Thyroid gland (tissue), 4 donors: ENCODE results near the gene LRRC3B. TPM values are rescaled to one million over a fixed set of nuclear protein-coding genes. Genes with fewer than 3 reads are reported as not detected.

Source experiments
- DNase-seq, 2 donors: peaks; one replicate each; pipeline ENCODE4 v3.0.0-alpha.2; 2019
- H3K27ac ChIP-seq, 3 donors: fragments of 200-600 bp; sonication (generic); 1 replicate in 2 of 3; 2 replicates in 1 of 3; pipeline ENCODE4 v1.5.1; 2016 to 2019; ENCODE audit warnings: mild to moderate bottlenecking in 1 of 3, moderate library complexity in 1 of 3
- H3K27me3 ChIP-seq: fragments of 200-600 bp; sonication (generic); one replicate; pipeline ENCODE4 v1.5.1; 2019
- H3K36me3 ChIP-seq, 2 donors: fragments of 200-600 bp; sonication (generic); one replicate each; pipeline ENCODE4 v1.5.1; 2016 to 2019
- H3K4me1 ChIP-seq, 2 donors: fragments of 200-600 bp; sonication (generic); one replicate each; pipeline ENCODE4 v1.5.1; 2017 to 2019
- H3K4me3 ChIP-seq, 3 donors: fragments of 200-600 bp; sonication (generic); replicated peaks in 1 of 3; 1 replicate in 2 of 3; 2 replicates in 1 of 3; pipeline ENCODE4 v1.5.1; 2016; ENCODE audit warnings: mild to moderate bottlenecking in 1 of 3
- H3K9me3 ChIP-seq: fragments of 200-600 bp; sonication (generic); one replicate; pipeline ENCODE4 v1.5.1; 2017
- CTCF ChIP-seq, 6 experiments: fragments of 200-600 bp in 3 of 6; fragments of 450-650 bp in 3 of 6; sonication (generic) in 3 of 6; IDR thresholded peaks; one replicate each; pipeline ENCODE4 v1.5.1; 2016 to 2019; ENCODE audit warnings: antibody characterized with exemption in 6 of 6, mild to moderate bottlenecking in 2 of 6, inconsistent platforms in 1 of 6, moderate library complexity in 1 of 6
- POLR2A ChIP-seq, 2 donors: fragments of 450-650 bp; IDR thresholded peaks; one replicate each; pipeline ENCODE4 v1.6.1; 2017; ENCODE audit warnings: antibody characterized with exemption in 2 of 2, mild to moderate bottlenecking in 2 of 2, moderate library complexity in 1 of 2
- WGBS, 2 donors: methylation state at CpG; one replicate each; pipeline ENCODE4 v1.1.5; 2017; 5-methylcytosine and 5-hydroxymethylcytosine counted together
- intact Hi-C: fragments of 100-400 bp; cut with DNase I; formaldehyde crosslinking; loops from one replicate; pipeline ENCODE4 v1.15.1; 2023
- total RNA-seq, 4 donors: library from RNA; depleted of rRNA; stranded (reverse); fragments of >200 nt; gene quantifications; one replicate each; pipeline ENCODE4 v1.2.3, GENCODE V29; 2016

The LRRC3B gene
- under 1 TPM in 1 of 4 donors, not detected in 3; under 0.01 TPM for total RNA-seq

GRCh38 chr3:26622621-26623418 lies at the start of gene LRRC3B:
LRRC3B (plus strand) TSS chr3:26622772; CDS start chr3:26709673, 86,901 bp downstream.
- Histone ChIP-seq H3K36me3 (no peaks in the 10 kb centered on the region), H3K27me3 (no peaks in the 10 kb centered on the region), H3K4me3 (no peak within 1 kb of the TSS), H3K9me3 (no peaks in the 10 kb centered on the region), H3K27ac (no peak within 1 kb of the TSS), H3K4me1 (peaks cover 14 to 17% of the 10 kb centered on the region in 2 donors)
- TF ChIP-seq POLR2A (IDR thresholded peaks at IDR 0.05) (no peak), CTCF (IDR thresholded peaks at IDR 0.05) (no peak)
- intact Hi-C loops, result no loop called here
- peak; percentile 13 to 23 for DNase-seq
- 1 to 3% methylated on average over 22 to 23 of the region's 72 CpGs for WGBS, 2 donors

GRCh38 chr3:26574766-26575165 lies 47.8 kb upstream of the LRRC3B start:
- no peak overlapping the region for H3K4me3 ChIP-seq
- no peak overlapping the region for H3K27ac ChIP-seq
- no peaks in the 10 kb centered on the region for H3K36me3 ChIP-seq
- TF ChIP-seq POLR2A (IDR thresholded peaks at IDR 0.05), result no peak
- no peak for TF ChIP-seq CTCF (IDR thresholded peaks at IDR 0.05)
- H3K27me3 ChIP-seq, result no peaks in the 10 kb centered on the region
- DNase-seq, result no peak
- H3K9me3 ChIP-seq, result no peaks in the 10 kb centered on the region
- H3K4me1 ChIP-seq, result no peaks in the 10 kb centered on the region
- intact Hi-C loops, result no loop called here

- TF ChIP-seq POLR2A (IDR thresholded peaks at IDR 0.05) (no peak), CTCF (IDR thresholded peaks at IDR 0.05) (no peak)
- H3K4me3 ChIP-seq, result no peak overlapping the region
- no peaks in the 10 kb centered on the region for H3K36me3 ChIP-seq
- no peak for DNase-seq
- intact Hi-C loops, result no loop called here
- H3K27ac ChIP-seq, result no peak overlapping the region
- H3K9me3 ChIP-seq, result no peaks in the 10 kb centered on the region
- H3K27me3 ChIP-seq, result no peaks in the 10 kb centered on the region
- H3K4me1 ChIP-seq, result no peaks in the 10 kb centered on the region
- 78 to 82% methylated on average over 1 of the region's 1 CpG for whole genome bisulfite sequencing, 2 donors
Measured at GRCh38 chr3:26579116-26579515, 43.5 kb upstream of the LRRC3B start.

GRCh38 chr3:26587571-26587970 lies 35.0 kb upstream of the LRRC3B start:
- WGBS, 2 donors, result 83 to 88% methylated on average over 4 of the region's 4 CpGs
- TF ChIP-seq POLR2A (IDR thresholded peaks at IDR 0.05), result no peak
- no peak for TF ChIP-seq CTCF (IDR thresholded peaks at IDR 0.05)
- no peak for DNase-seq
- Histone ChIP-seq H3K9me3 (no peaks in the 10 kb centered on the region), H3K4me1 (no peaks in the 10 kb centered on the region), H3K27ac (no peak overlapping the region), H3K4me3 (no peak overlapping the region), H3K36me3 (no peaks in the 10 kb centered on the region), H3K27me3 (no peaks in the 10 kb centered on the region)
- intact Hi-C loops, result no loop called here

- no peaks in the 10 kb centered on the region for H3K4me1 ChIP-seq
- TF ChIP-seq POLR2A (IDR thresholded peaks at IDR 0.05) (no peak), CTCF (IDR thresholded peaks at IDR 0.05) (no peak)
- DNase-seq, result no peak
- intact Hi-C loops, result no loop called here
- WGBS, 2 donors, result 59 to 83% methylated on average over 2 of the region's 2 CpGs
- no peak overlapping the region for H3K27ac ChIP-seq
- no peaks in the 10 kb centered on the region for H3K9me3 ChIP-seq
- no peaks in the 10 kb centered on the region for H3K27me3 ChIP-seq
- no peaks in the 10 kb centered on the region for H3K36me3 ChIP-seq
- no peak overlapping the region for H3K4me3 ChIP-seq
Measured at GRCh38 chr3:26588931-26589330, 33.6 kb upstream of the LRRC3B start.
